H9 (cell line): ENCODE measurements around the gene NKAIN2. TPM values are rescaled to one million over a fixed set of nuclear protein-coding genes. Genes with fewer than 3 reads are reported as not detected.

Experiments used
- DNase-seq: peaks from one replicate; pipeline ENCODE4 v3.0.0-alpha.2; 2017
- H2AFZ ChIP-seq: one replicate; pipeline ENCODE4 v1.6.1; 2013; ENCODE audit warnings: mild to moderate bottlenecking, low read length, control low read depth, moderate library complexity
- H2AK5ac ChIP-seq: 2 replicates; pipeline ENCODE4 v1.6.1; 2013; ENCODE audit warnings: low read length, control low read depth, mixed read lengths; ENCODE audit not compliant: insufficient read length
- H2BK120ac ChIP-seq: one replicate; pipeline ENCODE4 v1.6.1; 2013; ENCODE audit warnings: low read depth, mild to moderate bottlenecking, low read length, control low read depth, inconsistent platforms; ENCODE audit not compliant: poor library complexity, severe bottlenecking
- H2BK12ac ChIP-seq: 2 replicates; pipeline ENCODE4 v1.6.1; 2013; ENCODE audit warnings: low read length, control low read depth, mixed read lengths, low read depth; ENCODE audit not compliant: insufficient read length
- H2BK15ac ChIP-seq: 2 replicates; pipeline ENCODE4 v1.6.1; 2013; ENCODE audit warnings: low read depth, low read length, control low read depth
- H2BK20ac ChIP-seq: one replicate; pipeline ENCODE4 v1.6.1; 2013; ENCODE audit warnings: low read depth, mild to moderate bottlenecking, low read length, control low read depth, inconsistent platforms; ENCODE audit not compliant: poor library complexity, severe bottlenecking
- H2BK5ac ChIP-seq: 2 replicates; pipeline ENCODE4 v1.6.1; 2013; ENCODE audit warnings: low read length, control low read depth, mixed read lengths; ENCODE audit not compliant: insufficient read length
- H3K14ac ChIP-seq: 2 replicates; pipeline ENCODE4 v1.6.1; 2013; ENCODE audit warnings: low read length, control low read depth; ENCODE audit not compliant: insufficient read depth
- H3K18ac ChIP-seq: 2 replicates; pipeline ENCODE4 v1.6.1; 2013; ENCODE audit warnings: low read depth, mild to moderate bottlenecking, mixed read lengths, low read length, control low read depth; ENCODE audit not compliant: insufficient read length
- H3K23ac ChIP-seq: 2 replicates; pipeline ENCODE4 v1.6.1; 2013; ENCODE audit warnings: low read length, control low read depth, mixed read lengths, low read depth; ENCODE audit not compliant: insufficient read length
- H3K23me2 ChIP-seq: 2 replicates; pipeline ENCODE4 v1.6.1; 2013; ENCODE audit warnings: low read depth, mild to moderate bottlenecking, mixed read lengths, low read length, control low read depth; ENCODE audit not compliant: insufficient read length, poor library complexity, severe bottlenecking
- H3K27ac ChIP-seq: 2 replicates; pipeline ENCODE4 v1.5.1; 2013; ENCODE audit warnings: low read length, control low read depth, mixed read lengths, low read depth; ENCODE audit not compliant: insufficient read length
- H3K27me3 ChIP-seq: 2 replicates; pipeline ENCODE4 v1.6.1; 2013; ENCODE audit warnings: low read length, control low read depth, inconsistent platforms; ENCODE audit not compliant: insufficient read depth
- H3K4ac ChIP-seq: 2 replicates; pipeline ENCODE4 v1.6.1; 2013; ENCODE audit warnings: low read depth, mild to moderate bottlenecking, control low read depth, inconsistent platforms, low read length, moderate library complexity
- H3K4me1 ChIP-seq: 2 replicates; pipeline ENCODE4 v1.6.1; 2013; ENCODE audit warnings: low read length, control low read depth, inconsistent platforms; ENCODE audit not compliant: insufficient read depth
- H3K4me2 ChIP-seq: 2 replicates; pipeline ENCODE4 v1.6.1; 2013; ENCODE audit warnings: low read length, control low read depth, mixed read lengths; ENCODE audit not compliant: insufficient read length, insufficient read depth
- H3K56ac ChIP-seq: 2 replicates; pipeline ENCODE4 v1.6.1; 2013; ENCODE audit warnings: low read depth, mild to moderate bottlenecking, mixed read lengths, low read length, control low read depth; ENCODE audit not compliant: insufficient read length
- H3K79me1 ChIP-seq: 2 replicates; pipeline ENCODE4 v1.6.1; 2013; ENCODE audit warnings: low read depth, mild to moderate bottlenecking, moderate library complexity, low read length, control low read depth, inconsistent platforms; ENCODE audit not compliant: insufficient read depth, poor library complexity, severe bottlenecking
- H3K79me2 ChIP-seq: 2 replicates; pipeline ENCODE4 v1.6.1; 2013; ENCODE audit warnings: low read length, control low read depth, inconsistent platforms; ENCODE audit not compliant: insufficient read depth
- H3K9ac ChIP-seq: 2 replicates; pipeline ENCODE4 v1.6.1; 2013; ENCODE audit warnings: low read length, control low read depth, mixed read lengths; ENCODE audit not compliant: insufficient read length; ENCODE audit errors: extremely low read depth
- H3K9me3 ChIP-seq: one replicate; pipeline ENCODE4 v1.6.1; 2013; ENCODE audit warnings: low read depth, low read length, inconsistent platforms; ENCODE audit not compliant: control insufficient read depth
- H3T11ph ChIP-seq: one replicate; pipeline ENCODE4 v1.6.1; 2013; ENCODE audit warnings: mild to moderate bottlenecking, low read length, control low read depth, inconsistent platforms
- H4K20me1 ChIP-seq: one replicate; pipeline ENCODE4 v1.6.1; 2013; ENCODE audit not compliant: control insufficient read depth, insufficient read length, insufficient read depth
- H4K5ac ChIP-seq: 2 replicates; pipeline ENCODE4 v1.6.1; 2013; ENCODE audit warnings: low read depth, mild to moderate bottlenecking, mixed read lengths, low read length, control low read depth; ENCODE audit not compliant: insufficient read length
- H4K8ac ChIP-seq: replicated peaks from 2 replicates; pipeline ENCODE4 v1.6.1; 2013; ENCODE audit warnings: low read length, control low read depth, mixed read lengths, low read depth; ENCODE audit not compliant: insufficient read length
- H4K91ac ChIP-seq: 2 replicates; pipeline ENCODE4 v1.6.1; 2013; ENCODE audit warnings: low read depth, mild to moderate bottlenecking, moderate library complexity, mixed read lengths, low read length, control low read depth; ENCODE audit not compliant: insufficient read length
- H3K27ac Mint-ChIP-seq, 3 experiments: 2 replicates in 2 of 3; 3 replicates in 1 of 3; pipeline ENCODE4 v1.8.0; 2020 to 2021; ENCODE audit warnings: mixed read lengths in 3 of 3, mild to moderate bottlenecking in 1 of 3, moderate library complexity in 1 of 3
- H3K27me3 Mint-ChIP-seq: 2 replicates; pipeline ENCODE4 v1.8.0; 2021; ENCODE audit warnings: low read depth, mild to moderate bottlenecking, moderate library complexity, mixed read lengths
- H3K36me3 Mint-ChIP-seq, 3 experiments: 2 replicates in 2 of 3; 3 replicates in 1 of 3; pipeline ENCODE4 v1.8.0; 2020 to 2021; ENCODE audit warnings: low read depth in 3 of 3, mixed read lengths in 3 of 3; ENCODE audit not compliant: insufficient read depth in 1 of 3
- H3K4me1 Mint-ChIP-seq, 2 experiments: 2 replicates each; pipeline ENCODE4 v1.8.0; 2020; ENCODE audit warnings: mixed read lengths in 2 of 2
- H3K4me3 Mint-ChIP-seq, 2 experiments: 2 replicates in 1 of 2; 3 replicates in 1 of 2; pipeline ENCODE4 v1.8.0; 2020 to 2021; ENCODE audit warnings: mild to moderate bottlenecking in 2 of 2, mixed read lengths in 2 of 2, moderate library complexity in 1 of 2
- H3K9me3 Mint-ChIP-seq, 2 experiments: 2 replicates in 1 of 2; 3 replicates in 1 of 2; pipeline ENCODE4 v1.8.0; 2020; ENCODE audit warnings: mild to moderate bottlenecking in 2 of 2, mixed read lengths in 2 of 2, moderate library complexity in 1 of 2
- WGBS: extraction: QIAGEN DNeasy Blood & Tissue Kit; methylation state at CpG from one replicate; pipeline ENCODE4 v1.1.7; 2013; ENCODE audit warnings: missing lambda C conversion rate, low lambda C conversion rate, mixed read lengths; ENCODE audit not compliant: insufficient read length; ENCODE audit errors: extremely low coverage; 5-methylcytosine and 5-hydroxymethylcytosine counted together
- total RNA-seq: library from RNA; stranded (reverse); gene quantifications from 2 replicates; pipeline ENCODE4 v1.2.1, GENCODE V29; 2021
- TF ChIP-seq, protein P1 (sequence below): fragments of 200-600 bp; sonication (generic); conservative IDR thresholded peaks from 3 replicates; pipeline ENCODE4 v1.8.0; 2021; ENCODE audit warnings: antibody characterized with exemption, mild to moderate bottlenecking

Gene NKAIN2
- total RNA-seq, 1 experiment from 2014 or later, result 0.17 TPM

DNA sequence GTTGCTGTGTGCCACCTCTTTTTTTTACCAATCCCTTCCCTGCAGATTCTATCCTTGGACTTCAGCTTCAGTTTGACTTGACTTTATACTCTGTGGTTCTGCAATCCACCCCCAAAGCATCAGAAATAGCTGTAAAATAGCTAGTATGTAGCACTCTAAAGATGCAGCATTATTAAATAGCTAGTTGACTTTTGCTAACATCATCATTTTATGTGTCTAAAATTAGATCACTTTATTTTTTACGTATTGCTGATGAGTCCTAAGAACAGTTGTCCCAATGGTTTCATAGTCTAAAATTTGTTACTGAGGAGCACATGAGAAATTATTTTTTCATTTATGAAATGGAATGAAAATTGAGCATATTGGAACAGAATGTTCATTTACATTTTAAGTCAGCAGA is 138.2 kb downstream of the NKAIN2 start:
- H2BK5ac ChIP-seq, result no peak overlapping the region
- no peaks in the 10 kb centered on the region for H3K79me1 ChIP-seq
- no peak overlapping the region for H2BK15ac ChIP-seq
- peaks cover 3% of the 10 kb centered on the region for H3K27me3 Mint-ChIP-seq
- no peak overlapping the region for H3K4me2 ChIP-seq
- no peak overlapping the region for H3K4ac ChIP-seq
- H2BK20ac ChIP-seq, result no peak overlapping the region
- no peaks in the 10 kb centered on the region for H3K36me3 Mint-ChIP-seq
- no peak for DNase-seq
- H3K27me3 ChIP-seq, result no peaks in the 10 kb centered on the region
- H3K4me1 ChIP-seq, result no peaks in the 10 kb centered on the region; the same call in 1 of the 2 replicates
- TF ChIP-seq, protein P1, sequence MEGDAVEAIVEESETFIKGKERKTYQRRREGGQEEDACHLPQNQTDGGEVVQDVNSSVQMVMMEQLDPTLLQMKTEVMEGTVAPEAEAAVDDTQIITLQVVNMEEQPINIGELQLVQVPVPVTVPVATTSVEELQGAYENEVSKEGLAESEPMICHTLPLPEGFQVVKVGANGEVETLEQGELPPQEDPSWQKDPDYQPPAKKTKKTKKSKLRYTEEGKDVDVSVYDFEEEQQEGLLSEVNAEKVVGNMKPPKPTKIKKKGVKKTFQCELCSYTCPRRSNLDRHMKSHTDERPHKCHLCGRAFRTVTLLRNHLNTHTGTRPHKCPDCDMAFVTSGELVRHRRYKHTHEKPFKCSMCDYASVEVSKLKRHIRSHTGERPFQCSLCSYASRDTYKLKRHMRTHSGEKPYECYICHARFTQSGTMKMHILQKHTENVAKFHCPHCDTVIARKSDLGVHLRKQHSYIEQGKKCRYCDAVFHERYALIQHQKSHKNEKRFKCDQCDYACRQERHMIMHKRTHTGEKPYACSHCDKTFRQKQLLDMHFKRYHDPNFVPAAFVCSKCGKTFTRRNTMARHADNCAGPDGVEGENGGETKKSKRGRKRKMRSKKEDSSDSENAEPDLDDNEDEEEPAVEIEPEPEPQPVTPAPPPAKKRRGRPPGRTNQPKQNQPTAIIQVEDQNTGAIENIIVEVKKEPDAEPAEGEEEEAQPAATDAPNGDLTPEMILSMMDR, result no peak
- no peak overlapping the region for H4K91ac ChIP-seq
- no peaks in the 10 kb centered on the region for H3K9me3 ChIP-seq
- no peak overlapping the region for H3T11ph ChIP-seq
- no peak overlapping the region for H3K9ac ChIP-seq
- H3K79me2 ChIP-seq, result no peaks in the 10 kb centered on the region
- H3K4me1 Mint-ChIP-seq, result no peaks in the 10 kb centered on the region; a peak in 2 of 4 replicates
- H4K20me1 ChIP-seq, result no peaks in the 10 kb centered on the region
- no peak overlapping the region for H2BK120ac ChIP-seq
- no peak overlapping the region for H3K18ac ChIP-seq
- no peak overlapping the region for H4K5ac ChIP-seq
- no peak overlapping the region for H3K56ac ChIP-seq
- no CpG with 5 or more reads among the region's 1 CpG for WGBS
- H2AK5ac ChIP-seq, result no peak overlapping the region
- H3K23ac ChIP-seq, result no peak overlapping the region
- no peak overlapping the region for H2BK12ac ChIP-seq
- H3K27ac ChIP-seq, result no peak overlapping the region
- H3K14ac ChIP-seq, result no peak overlapping the region
- no peaks in the 10 kb centered on the region for H3K9me3 Mint-ChIP-seq
- no peak overlapping the region for H2AFZ ChIP-seq
- H3K23me2 ChIP-seq, result no peaks in the 10 kb centered on the region
- no peak overlapping the region for H3K4me3 Mint-ChIP-seq
- H4K8ac ChIP-seq, result no peak overlapping the region
- no peak overlapping the region for H3K27ac Mint-ChIP-seq
